GM12892 (cell line): ENCODE measurements around the gene CPNE4.

Experiments used
- DNase-seq: peaks from one replicate; pipeline ENCODE4 v3.0.0; 2011; ENCODE audit not compliant: insufficient read length
- FAIRE-seq: peaks from 2 replicates; lab custom pipeline; 2011; peaks lifted over from hg19 to GRCh38; lab: Jason Lieb, UNC
- POLR2A ChIP-seq: IDR thresholded peaks from 2 replicates; pipeline ENCODE4 v1.6.1; 2011; ENCODE audit warnings: low read depth, low read length, control low read depth
- POLR2AphosphoS5 ChIP-seq: IDR thresholded peaks from 2 replicates; pipeline ENCODE4 v1.6.1; 2011; ENCODE audit warnings: low read depth, low read length, control low read depth
- TAF1 ChIP-seq: IDR thresholded peaks from 2 replicates; pipeline ENCODE4 v1.6.1; 2011; ENCODE audit warnings: low read depth, mild to moderate bottlenecking, control low read depth, low read length, borderline replicate concordance

Gene CPNE4

DNA sequence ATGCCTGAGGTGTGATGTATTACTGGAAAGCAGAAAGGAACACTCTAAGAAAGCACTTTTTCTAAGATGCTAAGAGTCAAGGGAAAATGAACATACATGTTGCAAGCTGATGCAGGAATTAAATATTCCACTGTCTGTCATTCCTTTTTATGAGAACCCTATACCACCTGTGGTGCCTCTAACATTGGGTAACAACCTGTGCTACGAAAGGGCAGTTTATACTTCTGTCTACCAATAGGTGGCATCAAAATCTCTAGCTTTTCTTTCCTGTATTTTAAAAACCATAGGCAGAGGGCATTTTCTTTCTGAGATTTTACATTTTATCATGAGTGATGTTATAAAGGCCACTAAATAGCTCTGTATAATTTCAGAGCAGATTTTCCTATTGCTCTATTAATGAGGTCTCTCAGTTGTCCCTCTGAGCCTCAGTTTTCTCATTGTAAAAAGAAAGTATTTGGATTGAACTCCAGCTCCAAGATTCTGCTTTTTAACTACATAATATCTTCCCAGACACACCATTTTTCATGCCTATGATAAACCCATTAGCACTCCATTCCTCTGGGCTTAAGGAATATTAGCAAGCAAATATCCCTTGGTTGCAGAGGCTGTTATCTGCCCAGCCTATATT lies 3.5 kb upstream of the CPNE4 start:
- DNase-seq (no peak), FAIRE-seq (no peak)
- TF ChIP-seq POLR2AphosphoS5, result no peak
- TF ChIP-seq TAF1, result no peak
- TF ChIP-seq POLR2A, result no peak

DNA sequence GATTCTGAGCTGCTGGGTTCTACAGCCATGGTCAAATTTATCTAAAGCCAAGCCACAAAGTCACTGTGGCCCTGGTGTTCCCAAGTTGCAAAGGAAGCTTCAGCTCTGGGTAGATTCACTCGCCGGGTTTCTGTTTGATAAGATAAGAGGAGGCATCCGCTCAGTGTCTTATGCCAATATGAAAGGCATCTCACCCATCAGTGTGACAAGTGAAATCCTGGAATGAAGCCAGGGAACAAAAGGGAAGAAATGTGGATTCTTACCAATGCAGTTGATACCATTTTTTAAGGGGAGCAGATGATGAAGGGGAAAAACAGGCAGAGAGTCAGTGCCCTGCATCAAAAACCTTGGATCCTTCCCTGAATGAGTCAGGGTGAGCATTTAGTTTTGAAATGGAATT lies 2.8 kb upstream of the CPNE4 start:
- TF ChIP-seq POLR2AphosphoS5 (no peak), TAF1 (no peak), POLR2A (no peak)
- DNase-seq (no peak), FAIRE-seq (no peak)

DNA sequence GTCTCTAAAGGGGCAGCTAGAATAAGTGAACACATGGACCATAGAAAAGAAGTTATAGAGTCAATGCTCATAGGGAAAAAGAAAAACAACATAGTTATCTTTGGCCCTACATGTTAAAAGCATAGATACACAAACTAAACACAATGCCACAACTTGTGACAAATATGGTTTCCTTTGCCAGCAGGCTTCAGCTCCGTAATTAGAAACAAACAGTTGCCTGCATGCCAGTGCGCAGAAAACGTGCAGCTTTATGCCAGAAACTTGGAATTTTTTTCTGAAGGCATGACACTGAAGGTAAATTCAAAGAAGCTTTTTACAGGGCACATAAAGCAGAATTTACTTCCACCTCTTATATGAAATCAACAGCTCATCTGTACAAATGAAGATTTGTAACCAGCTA lies 2.2 kb upstream of the CPNE4 start:
- FAIRE-seq (no peak), DNase-seq (no peak)
- TF ChIP-seq POLR2AphosphoS5 (no peak), TAF1 (no peak), POLR2A (no peak)

GRCh38 chr3:132034097-132034485 lies 723 bp downstream of the CPNE4 start:
- FAIRE-seq (peak; percentile 42), DNase-seq (no peak)
- TF ChIP-seq POLR2AphosphoS5 (no peak), POLR2A (no peak), TAF1 (no peak)

DNA sequence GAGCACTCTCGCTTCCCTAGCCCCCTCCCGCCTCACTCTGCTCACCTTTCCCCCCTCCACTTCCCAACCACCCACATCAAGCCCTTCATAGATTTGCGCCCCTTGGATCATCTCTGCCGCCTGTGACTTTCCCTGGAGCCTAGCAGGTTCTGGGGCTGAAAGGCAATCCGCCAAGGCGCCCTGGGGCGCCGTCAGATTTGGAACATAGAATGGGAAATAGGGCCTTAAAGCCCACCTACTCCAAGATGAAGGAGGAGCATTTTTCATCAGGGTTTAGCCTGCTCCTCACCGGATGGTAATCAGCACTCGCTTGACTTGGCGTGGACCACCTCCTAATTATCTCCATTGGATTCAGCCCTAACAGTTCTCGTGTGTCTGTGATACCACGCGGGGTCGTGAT lies 1.3 kb downstream of the CPNE4 start:
- FAIRE-seq (no peak), DNase-seq (no peak)
- TF ChIP-seq TAF1, result no peak
- TF ChIP-seq POLR2A, result no peak
- TF ChIP-seq POLR2AphosphoS5, result no peak

- no peak for TF ChIP-seq TAF1
- no peak for TF ChIP-seq POLR2AphosphoS5
- TF ChIP-seq POLR2A, result no peak
- no peak for FAIRE-seq
Observed at GRCh38 chr3:132032959-132033358, 1.9 kb downstream of the CPNE4 start.

DNA sequence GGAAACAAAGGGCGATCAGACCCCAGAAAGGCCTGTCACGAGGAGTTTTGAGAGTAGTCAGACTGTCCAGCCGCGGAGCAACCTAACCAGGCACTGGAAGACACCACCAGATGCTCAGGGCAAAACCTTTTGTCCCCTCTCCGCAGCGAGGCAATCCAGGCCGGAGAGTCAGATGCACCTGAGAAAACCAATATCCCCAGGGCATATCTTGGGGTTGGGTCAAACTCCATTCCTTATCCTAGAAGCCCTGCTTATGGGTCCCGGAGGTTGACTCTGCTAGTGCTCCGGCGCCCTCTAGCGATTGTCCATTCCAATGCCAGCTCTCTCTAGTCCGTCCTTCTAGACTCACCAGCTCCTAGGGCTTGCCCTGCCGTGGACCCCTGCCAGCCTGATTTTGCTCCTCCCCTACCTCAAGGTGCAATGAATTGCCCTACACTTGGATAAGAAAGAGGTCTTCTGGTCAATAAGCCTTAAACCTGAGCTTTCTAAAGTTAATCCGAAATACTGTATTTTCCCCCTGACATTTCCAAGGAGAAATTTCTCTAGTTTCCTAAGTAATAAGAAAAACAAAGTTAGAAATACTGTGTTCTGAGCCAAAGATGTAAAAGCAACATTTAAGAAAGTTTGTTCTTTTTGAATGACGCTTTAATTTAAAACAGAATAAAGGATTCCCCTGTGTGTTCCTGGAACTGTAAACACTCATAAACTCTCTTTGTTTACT lies 5.5 kb downstream of the CPNE4 start:
- FAIRE-seq (peak; percentile 38), DNase-seq (peak; percentile 30)
- TF ChIP-seq POLR2A, result no peak
- no peak for TF ChIP-seq TAF1
- no peak for TF ChIP-seq POLR2AphosphoS5

More at GRCh38 chr3:132032959-132033358, 1.9 kb downstream of the CPNE4 start:
- DNase-seq, result no peak

- no peak for FAIRE-seq
- DNase-seq, result no peak
- TF ChIP-seq POLR2AphosphoS5 (no peak), TAF1 (no peak)
Observed at GRCh38 chr3:132022914-132023313, 11.9 kb downstream of the CPNE4 start.

- FAIRE-seq (no peak), DNase-seq (no peak)
- TF ChIP-seq POLR2A (no peak), POLR2AphosphoS5 (no peak), TAF1 (no peak)
Observed at GRCh38 chr3:132020058-132020457, 14.8 kb downstream of the CPNE4 start.

- TF ChIP-seq POLR2A, result no peak
- no peak for TF ChIP-seq TAF1
- TF ChIP-seq POLR2AphosphoS5, result no peak
- DNase-seq (no peak), FAIRE-seq (no peak)
Observed at GRCh38 chr3:132017137-132017536, 17.7 kb downstream of the CPNE4 start.

GRCh38 chr3:132016061-132017041 lies 18.5 kb downstream of the CPNE4 start:
- no peak for FAIRE-seq

More at GRCh38 chr3:132016061-132017041, 18.5 kb downstream of the CPNE4 start:
- no peak for TF ChIP-seq TAF1
- TF ChIP-seq POLR2A, result no peak
- no peak for TF ChIP-seq POLR2AphosphoS5
- DNase-seq, result no peak
